GM12878 (cell line): ENCODE results near the gene ZSCAN20. TPM values are rescaled to one million over a fixed set of nuclear protein-coding genes. Genes with fewer than 3 reads are reported as not detected.

ENCODE experiments used
- ATAC-seq: fragments of 200-7000 bp; cut with Tn5 transposase; 3 replicates; pipeline ENCODE4 v1.9.1; 2020; ENCODE audit warnings: mild to moderate bottlenecking, moderate library complexity
- BruUV-seq: library from RNA; stranded (reverse); fragments of 400-500 nt; replicated peaks from 2 replicates; lab custom pipeline; 2021; lab: Mats Ljungman, UMichigan
- CTCF ChIA-PET: fragments of 300-600 bp; sonication (Branson Sonifier 250); formaldehyde crosslinking; extraction: SDS; loops from one replicate; lab custom pipeline; 2021; ENCODE audit warnings: inconsistent platforms; lab: Yijun Ruan, JAX
- POLR2A ChIA-PET: fragments of 350-600 bp; formaldehyde crosslinking; extraction: SDS; loops from one replicate; lab custom pipeline; 2021; ENCODE audit warnings: inconsistent platforms; lab: Charles Lee
- RAD21 ChIA-PET: fragments of 300-600 bp; sonication (Branson Sonifier 250); formaldehyde crosslinking; loops from one replicate; lab custom pipeline; 2023; ENCODE audit warnings: antibody characterized with exemption; ENCODE audit not compliant: unreplicated experiment; lab: Charles Lee
- SMC1A ChIA-PET: fragments of 300-600 bp; sonication (Branson Sonifier 250); formaldehyde crosslinking; loops from one replicate; lab custom pipeline; 2023; ENCODE audit not compliant: unreplicated experiment, uncharacterized antibody; lab: Charles Lee
- DNase-seq: peaks from one replicate; pipeline ENCODE4 v3.0.0-alpha.2; 2011; ENCODE audit warnings: low read depth, low spot score
- FAIRE-seq: peaks from 3 replicates; lab custom pipeline; 2011; peaks lifted over from hg19 to GRCh38; lab: Jason Lieb, UNC
- H2AFZ ChIP-seq: 2 replicates; pipeline ENCODE4 v1.6.0; 2011; ENCODE audit warnings: low read depth, low read length, control low read depth; ENCODE audit not compliant: control insufficient read depth
- H3K27ac ChIP-seq: 2 replicates; pipeline ENCODE4 v1.5.1; 2011; ENCODE audit warnings: control low read depth; ENCODE audit not compliant: control insufficient read depth, insufficient read depth
- H3K27me3 ChIP-seq, 2 experiments: replicated peaks in 1 of 2; 2 replicates each; pipeline versions ENCODE4 v1.6.0 to v1.6.1; 2011; ENCODE audit warnings: low read length in 1 of 2; ENCODE audit not compliant: control insufficient read depth in 2 of 2, insufficient read depth in 2 of 2
- H3K36me3 ChIP-seq, 2 experiments: 2 replicates each; pipeline ENCODE4 v1.5.1; 2011; ENCODE audit warnings: low read length in 1 of 2; ENCODE audit not compliant: control insufficient read depth in 2 of 2, insufficient read depth in 2 of 2
- H3K4me1 ChIP-seq: 2 replicates; pipeline ENCODE4 v1.6.1; 2011; ENCODE audit warnings: mild to moderate bottlenecking, low read length, moderate library complexity, mixed read lengths; ENCODE audit not compliant: control insufficient read depth, insufficient read depth
- H3K4me2 ChIP-seq: 2 replicates; pipeline ENCODE4 v1.6.0; 2011; ENCODE audit warnings: control low read depth; ENCODE audit not compliant: control insufficient read depth, insufficient read depth
- H3K4me3 ChIP-seq: fragments of 200-600 bp; sonication (generic); 2 replicates; pipeline ENCODE4 v1.5.1; 2016
- H3K79me2 ChIP-seq: 2 replicates; pipeline ENCODE4 v1.6.0; 2011; ENCODE audit warnings: low read length; ENCODE audit not compliant: control insufficient read depth, insufficient read depth
- H3K9ac ChIP-seq: 2 replicates; pipeline ENCODE4 v1.8.0; 2011; ENCODE audit warnings: low read length, control low read depth, mixed read lengths; ENCODE audit not compliant: control insufficient read depth, insufficient read depth
- H3K9me3 ChIP-seq: replicated peaks from 3 replicates; pipeline ENCODE4 v1.5.1; 2011; ENCODE audit warnings: mild to moderate bottlenecking, low read length; ENCODE audit not compliant: control insufficient read depth, insufficient read depth
- H4K20me1 ChIP-seq: 2 replicates; pipeline ENCODE4 v1.6.0; 2011; ENCODE audit not compliant: control insufficient read depth, insufficient read depth
- FOXM1 ChIP-seq: IDR thresholded peaks from 2 replicates; pipeline ENCODE4 v1.6.1; 2012; ENCODE audit warnings: low read depth, mild to moderate bottlenecking, inconsistent platforms, low read length, moderate library complexity
- IKZF2 ChIP-seq, 2 experiments: fragments of 450-650 bp; IDR thresholded peaks; 2 replicates each; pipeline ENCODE4 v1.6.1; 2017; ENCODE audit warnings: mild to moderate bottlenecking in 2 of 2, moderate library complexity in 2 of 2
- MEF2A ChIP-seq: IDR thresholded peaks from 2 replicates; pipeline ENCODE4 v1.6.1; 2011; ENCODE audit warnings: low read depth, mild to moderate bottlenecking, low read length, moderate library complexity; ENCODE audit not compliant: insufficient read depth
- MLLT1 ChIP-seq: fragments of 450-650 bp; IDR thresholded peaks from 2 replicates; pipeline ENCODE4 v1.6.1; 2016; ENCODE audit warnings: mild to moderate bottlenecking
- NFXL1 ChIP-seq: fragments of 450-650 bp; IDR thresholded peaks from 2 replicates; pipeline ENCODE4 v1.6.1; 2017; ENCODE audit warnings: antibody characterized with exemption, mild to moderate bottlenecking, borderline replicate concordance
- NR2F1 ChIP-seq: fragments of 450-650 bp; conservative IDR thresholded peaks from 2 replicates; pipeline ENCODE4 v1.6.1; 2017; ENCODE audit warnings: mild to moderate bottlenecking
- SREBF1 ChIP-seq: IDR thresholded peaks from 2 replicates; pipeline ENCODE4 v1.6.1; 2012; ENCODE audit warnings: mild to moderate bottlenecking, low read length
- WRNIP1 ChIP-seq: IDR thresholded peaks from 2 replicates; pipeline ENCODE4 v1.6.1; 2011; ENCODE audit warnings: low read depth, low read length, improper control_type of control experiment, borderline replicate concordance
- ZNF24 ChIP-seq: fragments of 450-650 bp; IDR thresholded peaks from 2 replicates; pipeline ENCODE4 v1.6.1; 2017; ENCODE audit warnings: antibody characterized with exemption, mild to moderate bottlenecking
- ZNF592 ChIP-seq: fragments of 450-650 bp; IDR thresholded peaks from 2 replicates; pipeline ENCODE4 v1.6.1; 2017; ENCODE audit warnings: mild to moderate bottlenecking, moderate library complexity
- ZSCAN29 ChIP-seq: fragments of 450-650 bp; IDR thresholded peaks from 2 replicates; pipeline ENCODE4 v1.6.1; 2017; ENCODE audit warnings: mild to moderate bottlenecking, moderate library complexity
- WGBS: methylation state at CpG from one replicate; pipeline ENCODE4 v1.1.6; 2016; ENCODE audit warnings: low lambda C conversion rate; ENCODE audit not compliant: insufficient replicate concordance, insufficient coverage; ENCODE audit errors: missing lambda C conversion rate; 5-methylcytosine and 5-hydroxymethylcytosine counted together
- in situ Hi-C: fragments of 300-500 bp; cut with MboI; formaldehyde crosslinking; loops from 9 replicates; pipeline ENCODE4 v1.14.3; 2018; ENCODE audit warnings: mixed read lengths
- intact Hi-C: fragments of 100-400 bp; cut with micrococcal nuclease; formaldehyde crosslinking; loops from one replicate; pipeline ENCODE4 v1.14.2; 2022; ENCODE audit not compliant: unreplicated experiment
- polyA plus RNA-seq, 11 experiments: library from polyadenylated mRNA; depleted of rRNA in 4 of 11; unstranded in 6 of 11; stranded (reverse) in 5 of 11; fragments of >200 nt; fragmentation: Nextera tagmentation in 4 of 11; fragmentation: Illumina TruSeq in 1 of 11; extraction: Ambion mirVana in 4 of 11; extraction: Trizol in 1 of 11; gene quantifications; 1 replicate in 1 of 11; 2 replicates in 10 of 11; pipeline versions ENCODE4 v1.2.1 to v1.2.3, GENCODE V29; 2011 to 2016; ENCODE audit warnings: inconsistent platforms in 2 of 11, missing spikeins in 2 of 11, low read depth in 1 of 11
- total RNA-seq, 4 experiments: library from RNA; depleted of rRNA in 3 of 4; stranded (reverse); fragments of >200 nt in 3 of 4; fragmentation: Illumina TruSeq in 1 of 4; extraction: Trizol in 1 of 4; gene quantifications; 2 replicates each; pipeline versions ENCODE4 v1.2.1 to v1.2.3, GENCODE V29; 2013 to 2021

ZSCAN20 gene
- total and polyA plus RNA-seq, 10 of the 15 experiments (the other 5 are each of a cell fraction or from before 2014, with no cell fraction given), result 0.35 to 5.1 (median 2.4) TPM

GRCh38 chr1:33436557-33437285, 35.7 kb upstream of the ZSCAN20 start:
- no peak for DNase-seq
- TF ChIP-seq IKZF2 (IDR thresholded peaks at IDR 0.05) (no peak), MLLT1 (no peak), ZNF24 (no peak), NFXL1 (no peak), ZNF592 (no peak), SREBF1 (no peak), FOXM1 (no peak), ZSCAN29 (no peak), MEF2A (no peak), WRNIP1 (no peak), NR2F1 (no peak)
- H3K9me3 ChIP-seq, result no peaks in the 10 kb centered on the region
- intact Hi-C loops (no loop called here), in situ Hi-C loops (no loop called here)
- WGBS, result 71% methylated on average over 4 of the region's 4 CpGs
- RAD21 ChIA-PET, result no interaction called here
- peaks cover 0 to 5% of the 10 kb centered on the region in 2 experiments; a peak in 3 of 4 replicates for H3K27me3 ChIP-seq
- H3K36me3 ChIP-seq, result no peaks in the 10 kb centered on the region
- CTCF ChIA-PET, result interaction anchor here (1.4 to 2.1 kb wide), 2 partner anchors 19 to 24 kb away, joined by 3 to 9 read pairs; no protein-coding TSS in a partner anchor
- H3K4me3 ChIP-seq, result no peak overlapping the region
- POLR2A ChIA-PET, result no interaction called here
- no peaks in the 10 kb centered on the region; the same call in 1 of the 2 replicates for H4K20me1 ChIP-seq
- no peaks in the 10 kb centered on the region for H3K4me1 ChIP-seq
- BruUV-seq, result no TSS peak
- H3K27ac ChIP-seq, result no peak overlapping the region
- no peak for FAIRE-seq
- no peaks in the 10 kb centered on the region for H3K79me2 ChIP-seq
- H2AFZ ChIP-seq, result no peak overlapping the region
- H3K9ac ChIP-seq, result no peak overlapping the region
- ATAC-seq, result no peak
- no peak overlapping the region for H3K4me2 ChIP-seq
- SMC1A ChIA-PET, result interaction anchor here (1.5 kb wide), 1 partner anchor 309 kb away, joined by 3 read pairs; no protein-coding TSS in a partner anchor
